Umbilical cord (tissue), 2 donors: ENCODE data around the gene SNTG2. TPM values are rescaled to one million over a fixed set of nuclear protein-coding genes. Genes with fewer than 3 reads are reported as not detected.

Experiments
- DNase-seq: peaks from one replicate; pipeline ENCODE4 v3.0.0-alpha.2; 2015; ENCODE audit warnings: low spot score
- total RNA-seq: library from RNA; depleted of rRNA; stranded (reverse); fragments of >200 nt; gene quantifications from one replicate; pipeline ENCODE4 v1.2.3, GENCODE V29; 2014; ENCODE audit warnings: low replicate concordance; ENCODE audit not compliant: insufficient read depth

The SNTG2 gene
- total RNA-seq, 1 donor from 2014 or later: not detected

- no peak for DNase-seq
These were observed 358.9 kb downstream of the SNTG2 start for GRCh38 chr2:1309507-1309906.

- no peak for DNase-seq
These were observed 359.6 kb downstream of the SNTG2 start for GRCh38 chr2:1310202-1310601.

GRCh38 chr2:1310866-1311265 lies 360.2 kb downstream of the SNTG2 start:
- no peak for DNase-seq

DNA sequence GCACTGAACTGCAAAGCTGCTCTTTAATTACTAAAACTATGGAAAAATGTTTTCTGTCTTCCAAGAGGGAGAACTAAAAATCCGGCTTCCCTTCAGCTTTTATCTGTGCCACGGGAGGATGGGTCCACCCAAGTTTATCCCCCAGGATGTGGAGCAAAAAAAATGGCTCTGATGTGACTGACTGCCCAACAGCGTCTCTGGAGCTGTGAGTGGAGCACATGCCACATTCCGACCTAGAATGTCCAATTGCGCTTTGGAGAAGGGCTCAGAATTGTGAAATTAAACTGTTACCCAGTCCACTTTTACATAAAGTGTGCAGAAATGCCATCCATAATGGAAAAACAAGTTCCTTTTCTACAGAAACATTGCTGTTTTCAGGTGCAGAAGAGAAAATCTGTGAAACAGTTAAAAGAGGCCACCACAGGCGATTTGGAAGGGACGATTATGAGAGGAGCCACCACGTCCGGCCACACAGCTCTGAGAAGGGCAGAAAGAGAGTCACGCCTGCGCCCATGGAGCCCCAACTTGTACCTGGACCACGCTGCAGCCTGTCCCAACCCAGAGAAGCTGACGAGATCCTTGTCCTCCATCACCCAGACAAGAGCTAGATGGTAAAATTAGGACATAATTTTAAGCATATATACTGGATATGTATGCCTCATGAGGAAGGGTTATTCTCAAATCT lies 362.7 kb downstream of the SNTG2 start:
- no peak for DNase-seq

DNA sequence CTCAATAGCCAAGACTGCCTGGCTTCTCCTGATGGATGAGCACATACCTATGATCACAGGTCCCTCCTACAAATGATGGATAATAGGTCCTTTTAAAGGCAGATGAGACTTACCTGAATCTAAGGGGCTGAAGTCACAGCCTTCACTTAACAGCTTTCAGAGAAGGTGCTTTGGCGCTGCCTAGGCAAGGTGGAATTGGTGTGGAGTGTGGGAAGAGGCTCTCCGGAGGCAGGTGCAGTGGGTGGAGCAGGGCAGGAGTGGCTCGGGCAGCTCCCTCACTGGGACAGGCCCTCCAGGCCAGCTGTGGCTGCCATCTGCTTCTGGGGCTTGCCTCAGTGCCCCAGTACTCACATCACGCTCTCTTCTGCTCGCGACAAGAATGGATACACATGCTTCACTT lies 363.6 kb downstream of the SNTG2 start:
- no peak for DNase-seq

- no peak for DNase-seq
These were observed 367.8 kb downstream of the SNTG2 start for GRCh38 chr2:1318366-1319009.

DNA sequence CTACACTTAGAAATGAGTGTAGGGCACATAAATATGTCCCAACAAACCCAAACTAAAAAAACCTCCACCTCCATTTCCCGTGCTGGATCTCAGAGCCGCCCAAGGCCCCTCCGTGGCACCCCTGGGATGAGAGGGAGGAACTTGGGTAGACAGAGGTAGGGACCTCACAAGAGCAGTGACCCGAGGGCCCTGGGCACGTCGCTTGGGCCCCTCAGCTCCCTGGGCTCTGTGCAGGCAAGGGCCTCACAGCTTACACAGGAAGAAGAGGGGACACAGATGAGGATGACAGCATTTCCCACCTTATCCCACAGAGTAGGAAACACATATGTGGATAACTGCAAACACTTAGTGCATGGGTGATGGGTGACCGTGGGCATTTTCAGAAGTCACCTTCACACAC lies 368.7 kb downstream of the SNTG2 start:
- no peak for DNase-seq

DNA sequence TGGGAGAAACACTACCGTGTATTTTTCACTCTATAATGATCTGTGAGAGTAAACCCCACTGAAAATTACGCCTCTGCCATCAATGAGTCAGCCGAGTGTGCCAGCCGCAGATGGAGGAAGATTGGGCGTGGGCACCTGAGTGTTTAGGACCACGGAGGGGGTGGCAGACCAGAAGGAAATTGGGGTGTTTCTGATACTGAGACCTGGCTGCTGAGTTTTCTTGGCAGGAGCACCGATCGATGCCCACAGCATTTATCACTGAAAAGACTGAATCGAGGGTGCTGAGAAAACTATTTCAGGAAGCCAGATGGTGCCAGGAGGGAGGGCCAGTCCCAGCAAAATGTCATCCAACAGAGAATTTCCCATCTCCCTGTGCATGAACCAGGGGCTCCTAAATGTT lies 370.7 kb downstream of the SNTG2 start:
- DNase-seq: no peak

GRCh38 chr2:1324884-1325283 lies 374.2 kb downstream of the SNTG2 start:
- DNase-seq: no peak

- no peak for DNase-seq
These were observed 378.0 kb downstream of the SNTG2 start for GRCh38 chr2:1328684-1329083.

- no peak for DNase-seq
These were observed 388.9 kb downstream of the SNTG2 start for GRCh38 chr2:1339388-1340140.

DNA sequence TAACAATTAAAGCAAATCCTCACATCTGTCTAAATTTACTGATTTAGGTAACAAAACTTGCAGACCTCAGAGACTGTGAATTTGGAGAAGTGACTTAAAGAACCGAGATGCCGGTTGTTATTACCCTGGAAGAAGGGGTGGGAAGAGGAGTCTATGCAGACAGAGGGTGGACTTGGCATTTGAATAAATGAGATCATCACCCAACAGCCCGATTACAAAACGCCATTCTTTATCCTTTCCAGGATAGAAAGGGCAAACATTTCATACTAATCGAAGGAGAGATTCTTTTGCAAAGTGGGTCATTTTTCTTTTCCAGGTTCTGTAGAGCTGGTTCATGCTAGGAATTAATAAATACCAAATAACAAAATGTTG lies 389.5 kb downstream of the SNTG2 start:
- DNase-seq: no peak

- no peak for DNase-seq
These were observed 390.9 kb downstream of the SNTG2 start for GRCh38 chr2:1341404-1342120.

DNA sequence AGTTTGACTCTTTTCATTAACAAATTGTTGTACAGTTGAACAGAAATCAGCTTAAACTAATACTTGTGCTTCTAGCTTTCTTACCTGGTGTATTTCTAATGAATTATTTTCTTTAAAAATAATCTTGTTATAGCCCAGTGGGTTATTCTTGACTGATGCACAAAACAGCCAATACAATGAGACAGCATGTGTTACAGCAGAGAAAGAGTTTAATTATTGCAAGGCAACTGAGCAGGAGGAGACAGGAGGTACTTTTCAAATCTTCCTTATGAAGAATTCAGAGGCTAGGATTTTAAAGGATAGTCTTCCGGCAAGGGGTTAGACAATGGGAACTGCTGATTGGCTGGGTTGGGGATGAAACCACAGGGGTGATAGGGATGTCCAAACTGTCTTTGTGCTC lies 398.1 kb downstream of the SNTG2 start:
- no peak for DNase-seq

GRCh38 chr2:1350111-1350510 lies 399.5 kb downstream of the SNTG2 start:
- DNase-seq: no peak

GRCh38 chr2:1353124-1353523 lies 402.5 kb downstream of the SNTG2 start:
- DNase-seq: no peak

GRCh38 chr2:1353543-1353942 lies 402.9 kb downstream of the SNTG2 start:
- no peak for DNase-seq

DNA sequence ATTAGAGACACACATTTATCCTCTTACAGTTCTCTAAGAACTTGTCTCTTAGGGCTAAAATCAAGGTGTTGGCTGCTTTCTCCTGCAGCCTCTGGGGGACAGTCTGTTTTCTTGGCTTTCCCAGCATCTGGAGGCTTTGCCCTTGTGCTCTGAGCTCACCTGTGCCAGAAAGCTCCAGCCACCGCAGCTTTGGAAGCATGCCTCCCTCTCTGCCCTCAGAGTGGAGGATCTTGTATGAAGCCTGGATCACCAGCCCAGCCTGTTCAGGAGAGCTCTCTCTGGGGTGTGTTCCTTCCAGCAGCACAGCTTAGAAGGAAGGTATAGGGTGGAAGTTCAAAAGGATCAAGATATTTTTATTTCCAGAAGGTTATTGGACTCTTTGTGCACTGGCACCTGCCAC lies 409.5 kb downstream of the SNTG2 start:
- DNase-seq: no peak

DNA sequence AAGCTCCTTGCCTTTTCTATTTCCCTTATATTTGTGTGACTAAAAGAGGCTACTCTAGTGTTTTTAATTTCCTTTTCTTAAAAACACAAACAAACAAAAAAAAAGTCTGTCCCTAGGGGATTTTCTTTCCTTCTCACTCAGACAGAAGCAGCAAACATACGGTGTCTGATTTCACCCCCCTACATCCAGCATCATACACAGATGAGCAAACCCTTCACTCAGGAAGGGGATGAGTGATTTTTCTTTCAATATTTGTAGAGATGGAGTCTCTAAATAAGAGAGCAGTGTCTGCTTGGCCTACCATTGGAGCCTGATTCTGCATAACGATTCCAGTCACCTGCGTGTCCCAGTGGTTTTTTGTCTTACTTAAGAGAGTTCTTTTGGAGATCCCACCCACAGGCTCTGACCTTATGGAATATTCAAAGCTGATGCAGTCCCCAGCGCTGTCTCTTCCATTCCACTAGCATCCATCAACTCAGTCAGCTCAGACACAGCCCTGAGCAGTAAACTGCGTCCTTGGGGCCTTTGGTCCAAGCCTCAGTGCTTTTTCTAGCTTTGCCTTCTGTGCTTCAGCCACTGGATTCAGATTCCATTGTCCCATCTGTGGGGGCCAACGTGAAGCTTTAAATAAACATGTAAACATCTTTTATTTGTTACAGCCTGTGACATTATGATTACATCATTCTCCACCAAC lies 410.1 kb downstream of the SNTG2 start:
- DNase-seq: no peak

- DNase-seq: no peak
These were observed 412.7 kb downstream of the SNTG2 start for GRCh38 chr2:1363367-1363766.

DNA sequence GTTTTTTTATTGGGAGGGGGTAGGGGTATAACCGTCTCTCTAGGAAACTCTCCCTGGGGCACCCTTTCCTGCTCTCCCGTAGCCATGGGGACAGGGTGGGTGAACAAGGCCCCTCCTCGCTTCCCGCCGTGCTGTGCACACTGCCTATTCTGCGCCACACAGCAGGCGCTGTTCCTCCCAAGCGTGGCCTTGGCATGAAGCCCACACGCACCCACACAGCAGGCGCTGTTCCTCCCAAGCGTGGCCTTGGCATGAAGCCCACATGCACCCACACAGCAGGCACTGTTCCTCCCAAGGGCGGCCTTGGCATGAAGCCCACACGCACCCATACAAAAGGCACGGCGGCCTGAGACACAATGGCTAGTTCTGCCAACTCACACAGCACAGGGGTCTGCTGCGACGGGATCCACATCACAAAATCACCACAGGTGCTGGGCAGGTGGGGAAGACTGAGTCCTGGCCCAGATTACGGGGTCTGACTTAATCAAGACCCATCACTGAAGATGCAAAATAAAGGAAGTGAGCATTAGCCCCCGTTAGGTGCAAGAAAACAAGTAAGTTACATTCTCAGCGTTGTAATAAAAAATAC lies 416.0 kb downstream of the SNTG2 start:
- no peak for DNase-seq
